AG10803 (cell line): ENCODE measurements around the gene CRIM1.

ENCODE experiments used
- DNase-seq: peaks from one replicate; pipeline ENCODE4 v3.0.0; 2010; ENCODE audit warnings: low read depth
- H3K4me3 ChIP-seq: 2 replicates; pipeline ENCODE4 v1.5.1; 2011; ENCODE audit warnings: mild to moderate bottlenecking, low read length, control low read depth
- TF ChIP-seq, protein P1 (sequence below): conservative IDR thresholded peaks from 2 replicates; pipeline ENCODE4 v1.5.1; 2011; ENCODE audit warnings: mild to moderate bottlenecking, low read length, control low read depth, inconsistent platforms

Gene CRIM1

DNA sequence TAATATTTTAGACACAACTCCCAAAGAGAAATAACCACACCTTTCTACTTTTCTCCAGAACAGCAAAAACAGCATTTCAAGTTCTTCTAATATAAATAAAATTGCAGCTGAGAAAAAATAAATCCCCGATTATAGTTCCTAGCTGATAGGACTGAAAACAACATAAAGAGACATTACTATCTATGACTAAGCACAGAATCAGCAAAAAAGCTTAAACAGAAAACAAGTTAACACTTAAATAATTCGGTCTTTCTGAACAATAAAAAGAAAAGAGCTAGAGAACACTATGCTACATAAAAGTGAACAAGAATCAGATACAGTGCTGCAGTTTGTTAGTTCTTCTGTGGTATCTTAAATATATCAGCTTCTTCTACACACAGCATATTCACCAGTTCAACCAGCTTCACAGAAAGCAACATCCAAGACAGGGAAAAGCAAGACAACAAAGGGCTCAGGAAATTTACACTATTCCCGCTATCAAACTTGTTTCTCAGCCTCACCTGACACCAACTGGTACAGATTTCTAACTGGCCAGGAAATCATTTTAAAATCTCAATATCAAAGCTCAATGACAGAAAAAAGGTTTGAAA, 213.8 kb downstream of the CRIM1 start:
- no peak for DNase-seq
- no peak overlapping the region for H3K4me3 ChIP-seq

DNA sequence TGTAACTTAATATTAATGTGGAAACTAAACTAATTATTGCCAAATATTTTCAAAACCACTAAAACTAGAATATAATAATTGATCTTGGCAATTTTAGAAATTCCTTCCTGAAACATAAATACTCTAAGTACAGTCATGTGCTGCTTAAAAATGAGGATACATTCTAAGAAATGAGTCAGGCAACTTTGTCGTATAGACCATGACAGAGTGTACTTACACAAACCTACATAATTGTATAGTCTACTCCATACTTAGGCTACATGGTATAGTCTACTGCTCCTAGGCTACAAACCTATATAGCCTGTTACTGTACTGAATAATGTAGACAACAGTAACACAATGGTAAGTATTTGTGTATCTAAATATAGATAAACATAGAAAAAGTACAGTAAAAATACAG, 214.8 kb downstream of the CRIM1 start:
- no peak for DNase-seq
- TF ChIP-seq, protein P1, sequence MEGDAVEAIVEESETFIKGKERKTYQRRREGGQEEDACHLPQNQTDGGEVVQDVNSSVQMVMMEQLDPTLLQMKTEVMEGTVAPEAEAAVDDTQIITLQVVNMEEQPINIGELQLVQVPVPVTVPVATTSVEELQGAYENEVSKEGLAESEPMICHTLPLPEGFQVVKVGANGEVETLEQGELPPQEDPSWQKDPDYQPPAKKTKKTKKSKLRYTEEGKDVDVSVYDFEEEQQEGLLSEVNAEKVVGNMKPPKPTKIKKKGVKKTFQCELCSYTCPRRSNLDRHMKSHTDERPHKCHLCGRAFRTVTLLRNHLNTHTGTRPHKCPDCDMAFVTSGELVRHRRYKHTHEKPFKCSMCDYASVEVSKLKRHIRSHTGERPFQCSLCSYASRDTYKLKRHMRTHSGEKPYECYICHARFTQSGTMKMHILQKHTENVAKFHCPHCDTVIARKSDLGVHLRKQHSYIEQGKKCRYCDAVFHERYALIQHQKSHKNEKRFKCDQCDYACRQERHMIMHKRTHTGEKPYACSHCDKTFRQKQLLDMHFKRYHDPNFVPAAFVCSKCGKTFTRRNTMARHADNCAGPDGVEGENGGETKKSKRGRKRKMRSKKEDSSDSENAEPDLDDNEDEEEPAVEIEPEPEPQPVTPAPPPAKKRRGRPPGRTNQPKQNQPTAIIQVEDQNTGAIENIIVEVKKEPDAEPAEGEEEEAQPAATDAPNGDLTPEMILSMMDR: no peak
- no peak overlapping the region for H3K4me3 ChIP-seq

More for the DNA sequence above, 213.8 kb downstream of the CRIM1 start:
- TF ChIP-seq, protein P1: no peak

DNA sequence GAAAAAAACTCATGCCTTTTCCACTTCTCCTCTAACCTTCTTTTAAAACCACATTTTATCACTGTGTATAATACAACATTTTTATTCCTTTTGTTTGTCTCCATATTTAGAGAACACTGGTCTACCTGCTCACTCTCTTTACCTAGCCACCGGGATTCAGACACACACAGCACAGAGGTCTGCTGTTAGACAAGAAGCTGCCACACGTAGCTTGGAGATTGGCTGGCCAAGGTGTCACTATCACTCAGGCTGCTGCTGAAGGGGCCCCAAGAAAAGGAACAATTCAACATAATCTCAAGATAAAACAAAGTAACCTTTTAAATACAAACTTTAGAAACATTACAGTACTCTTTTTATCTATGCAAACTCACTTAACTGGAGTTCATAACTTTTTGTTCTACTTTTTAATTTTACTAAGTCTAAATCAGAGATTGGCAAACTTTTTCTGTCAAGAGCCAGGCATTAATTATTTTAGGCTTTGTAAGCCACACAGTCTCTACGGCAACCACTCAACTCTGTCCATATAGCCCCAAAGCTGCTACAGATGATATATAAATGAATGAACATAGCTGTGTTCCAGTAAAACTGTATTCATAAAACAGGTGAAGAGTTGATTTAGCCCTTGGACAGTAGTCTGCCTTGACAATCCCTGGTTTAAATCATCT, 216.6 kb downstream of the CRIM1 start:
- no peak for DNase-seq
- H3K4me3 ChIP-seq: no peak overlapping the region
- TF ChIP-seq, protein P1: no peak

DNA sequence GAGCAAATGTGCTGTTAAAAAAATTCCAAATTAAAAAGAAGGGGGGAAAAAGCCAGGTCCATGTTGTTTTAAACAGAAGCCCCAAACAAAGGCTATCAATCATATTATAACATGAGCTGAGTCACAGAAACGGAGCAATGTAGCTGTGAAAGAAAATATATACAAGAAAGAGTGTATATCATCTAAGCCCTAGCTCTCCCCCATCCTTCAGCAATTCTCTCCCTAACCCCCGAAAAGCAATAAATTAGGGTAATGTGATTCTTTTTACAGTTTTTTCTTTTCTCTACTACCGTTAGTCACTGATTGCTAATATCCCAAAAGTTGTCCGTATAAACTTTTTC, 217.1 kb downstream of the CRIM1 start:
- TF ChIP-seq, protein P1: no peak
- no peak overlapping the region for H3K4me3 ChIP-seq
- no peak for DNase-seq

DNA sequence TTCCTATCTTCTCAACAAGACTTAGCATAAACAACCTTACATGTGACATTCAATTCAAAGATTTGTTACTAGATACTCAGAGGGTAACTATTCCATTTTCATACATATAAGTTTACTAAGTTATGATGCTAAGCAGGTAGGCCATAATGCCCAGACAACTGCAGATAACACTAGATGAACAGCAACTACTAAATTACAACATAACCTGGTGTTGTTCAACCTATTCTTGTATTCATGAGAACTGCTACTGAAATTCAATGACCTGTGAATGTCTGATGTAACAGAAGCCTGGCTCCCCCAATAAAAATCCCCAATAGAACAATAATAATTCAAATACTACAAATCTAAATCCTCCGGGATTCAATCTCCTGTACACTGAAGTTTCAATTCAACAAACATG, 217.6 kb downstream of the CRIM1 start:
- TF ChIP-seq, protein P1: no peak
- no peak overlapping the region for H3K4me3 ChIP-seq
- DNase-seq: no peak

DNA sequence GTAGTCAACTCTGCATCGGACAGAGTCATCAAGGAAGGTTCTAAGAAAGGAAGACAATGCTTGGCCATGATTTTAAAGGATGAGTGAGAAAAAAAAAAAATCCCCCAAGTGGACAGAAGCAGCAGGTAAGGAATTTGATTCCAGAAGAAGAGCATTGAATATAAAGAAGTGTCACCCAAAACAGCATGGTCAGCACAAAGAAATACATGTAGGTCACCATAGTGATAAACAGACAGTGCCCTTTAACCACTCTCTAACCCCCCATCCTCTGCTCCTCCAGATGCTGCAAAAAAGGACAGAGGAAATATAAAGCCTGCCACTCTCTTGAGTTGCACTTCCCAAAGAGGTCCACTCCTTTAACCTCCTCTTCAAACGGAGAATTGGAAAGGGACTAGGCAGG, 219.0 kb downstream of the CRIM1 start:
- TF ChIP-seq, protein P1: no peak
- no peak for DNase-seq
- H3K4me3 ChIP-seq: no peak overlapping the region

DNA sequence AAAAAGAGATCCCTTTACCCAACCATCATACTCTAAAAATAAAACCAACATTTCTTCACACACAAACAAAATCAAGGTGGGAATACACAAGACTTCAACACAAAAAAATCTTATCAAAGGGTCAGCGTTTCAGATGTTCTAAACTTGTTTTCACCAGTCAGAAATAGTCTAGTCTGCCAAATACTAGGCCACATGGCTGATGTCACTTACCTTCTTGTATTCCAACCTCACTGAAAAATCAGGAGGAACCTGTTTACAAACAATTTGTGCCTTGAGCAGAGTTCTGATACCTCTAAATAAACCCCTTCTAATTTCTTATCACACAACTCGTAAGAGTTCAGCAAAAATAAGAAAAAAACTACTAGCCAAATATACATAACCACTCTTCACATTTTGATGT, 222.3 kb downstream of the CRIM1 start:
- TF ChIP-seq, protein P1: no peak

More for the DNA sequence above, 222.3 kb downstream of the CRIM1 start:
- DNase-seq: no peak
- H3K4me3 ChIP-seq: no peak overlapping the region
